Subcutaneous abdominal adipose tissue (tissue), 5 donors: ENCODE measurements around the gene EMCN.

Experiments
- H3K27ac ChIP-seq: one replicate; pipeline ENCODE4 v1.7.0; 2013; ENCODE audit warnings: low read depth, mild to moderate bottlenecking, inconsistent platforms, low read length, moderate library complexity
- H3K27me3 ChIP-seq, 5 donors: one replicate each; pipeline ENCODE4 v1.7.0; 2013; ENCODE audit warnings: low read length in 5 of 5, inconsistent platforms in 1 of 5; ENCODE audit not compliant: control insufficient read depth in 5 of 5, insufficient read depth in 4 of 5
- H3K36me3 ChIP-seq, 5 donors: one replicate each; pipeline ENCODE4 v1.7.0; 2013; ENCODE audit warnings: low read length in 5 of 5; ENCODE audit not compliant: control insufficient read depth in 5 of 5, insufficient read depth in 5 of 5
- H3K4me1 ChIP-seq, 5 donors: one replicate each; pipeline ENCODE4 v1.7.0; 2013; ENCODE audit warnings: low read length in 5 of 5, mild to moderate bottlenecking in 3 of 5, moderate library complexity in 1 of 5; ENCODE audit not compliant: control insufficient read depth in 5 of 5, insufficient read depth in 5 of 5
- H3K4me3 ChIP-seq, 5 donors: one replicate each; pipeline ENCODE4 v1.7.0; 2013; ENCODE audit warnings: low read length in 5 of 5, low read depth in 1 of 5
- H3K9ac ChIP-seq, 5 donors: one replicate each; pipeline ENCODE4 v1.7.0; 2013; ENCODE audit warnings: low read length in 5 of 5, mild to moderate bottlenecking in 4 of 5, moderate library complexity in 3 of 5
- H3K9me3 ChIP-seq, 5 donors: one replicate each; pipeline ENCODE4 v1.7.0; 2013; ENCODE audit warnings: low read length in 5 of 5; ENCODE audit not compliant: control insufficient read depth in 5 of 5
- donor health status: healthy.
- donor health status: healthy.
- donor health status: healthy.
- donor health status: healthy.
- donor health status: healthy.

EMCN gene

GRCh38 chr4:100517864-100518341, at the start of gene EMCN:
EMCN (minus strand) TSS chr4:100518022; CDS start chr4:100517914, 108 bp downstream.
- H3K27me3 ChIP-seq: peaks cover 0 to 2% (median 0%) of the 10 kb centered on the region in 5 donors
- peaks cover 0 to 12% (median 0%) of the 10 kb centered on the region in 5 donors for H3K4me1 ChIP-seq
- H3K9me3 ChIP-seq: no peaks in the 10 kb centered on the region
- peak within 1 kb of the TSS; percentile 43 for H3K27ac ChIP-seq
- H3K36me3 ChIP-seq: no peaks in the 10 kb centered on the region
- peak within 1 kb of the TSS in 3 of 5 donors; percentile 37 to 67 (median 59) for H3K9ac ChIP-seq
- H3K4me3 ChIP-seq: peak within 1 kb of the TSS; percentile 33 to 82 (median 58)

GRCh38 chr4:100566396-100566795, 48.6 kb upstream of the EMCN start:
- Histone ChIP-seq H3K27me3 (no peaks in the 10 kb centered on the region), H3K9ac (no peak overlapping the region), H3K4me3 (no peak overlapping the region), H3K36me3 (no peaks in the 10 kb centered on the region), H3K9me3 (peaks cover 0 to 2% (median 0%) of the 10 kb centered on the region in 5 donors), H3K27ac (no peak overlapping the region), H3K4me1 (no peaks in the 10 kb centered on the region)

- Histone ChIP-seq H3K9ac (no peak overlapping the region), H3K9me3 (no peaks in the 10 kb centered on the region), H3K27me3 (no peaks in the 10 kb centered on the region), H3K4me1 (peaks cover 0 to 2% (median 0%) of the 10 kb centered on the region in 5 donors), H3K36me3 (no peaks in the 10 kb centered on the region), H3K4me3 (no peak overlapping the region), H3K27ac (no peak overlapping the region)
Measured at GRCh38 chr4:100557306-100557705, 39.5 kb upstream of the EMCN start.

GRCh38 chr4:100555611-100556337, 38.0 kb upstream of the EMCN start:
- no peaks in the 10 kb centered on the region for H3K36me3 ChIP-seq

GRCh38 chr4:100548200-100548560, 30.4 kb upstream of the EMCN start:
- H3K9ac ChIP-seq: no peak overlapping the region
- H3K4me1 ChIP-seq: no peaks in the 10 kb centered on the region
- H3K4me3 ChIP-seq: no peak overlapping the region
- no peaks in the 10 kb centered on the region for H3K27me3 ChIP-seq
- H3K9me3 ChIP-seq: no peaks in the 10 kb centered on the region
- no peak overlapping the region for H3K27ac ChIP-seq
- H3K36me3 ChIP-seq: no peaks in the 10 kb centered on the region

More at GRCh38 chr4:100555611-100556337, 38.0 kb upstream of the EMCN start:
- H3K9ac ChIP-seq: no peak overlapping the region
- H3K27me3 ChIP-seq: no peaks in the 10 kb centered on the region
- no peak overlapping the region for H3K27ac ChIP-seq
- H3K4me1 ChIP-seq: peaks cover 0 to 2% (median 0%) of the 10 kb centered on the region in 5 donors
- no peak overlapping the region for H3K4me3 ChIP-seq
- H3K9me3 ChIP-seq: no peaks in the 10 kb centered on the region

- H3K27ac ChIP-seq: no peak overlapping the region
- H3K4me1 ChIP-seq: no peaks in the 10 kb centered on the region
- no peaks in the 10 kb centered on the region for H3K9me3 ChIP-seq
Measured at GRCh38 chr4:100547541-100548199, 29.8 kb upstream of the EMCN start.

GRCh38 chr4:100545427-100545826, 27.6 kb upstream of the EMCN start:
- Histone ChIP-seq H3K9me3 (no peaks in the 10 kb centered on the region), H3K27me3 (no peaks in the 10 kb centered on the region), H3K4me1 (no peaks in the 10 kb centered on the region), H3K36me3 (no peaks in the 10 kb centered on the region), H3K9ac (no peak overlapping the region), H3K27ac (no peak overlapping the region), H3K4me3 (no peak overlapping the region)

More at GRCh38 chr4:100547541-100548199, 29.8 kb upstream of the EMCN start:
- Histone ChIP-seq H3K4me3 (no peak overlapping the region), H3K36me3 (no peaks in the 10 kb centered on the region), H3K9ac (no peak overlapping the region), H3K27me3 (no peaks in the 10 kb centered on the region)

GRCh38 chr4:100540131-100540530, 22.3 kb upstream of the EMCN start:
- Histone ChIP-seq H3K9ac (no peak overlapping the region), H3K27me3 (no peaks in the 10 kb centered on the region), H3K9me3 (no peaks in the 10 kb centered on the region), H3K4me1 (peaks cover 0 to 3% (median 0%) of the 10 kb centered on the region in 5 donors), H3K27ac (no peak overlapping the region), H3K4me3 (no peak overlapping the region), H3K36me3 (no peaks in the 10 kb centered on the region)

GRCh38 chr4:100539706-100540105, 21.9 kb upstream of the EMCN start:
- H3K9me3 ChIP-seq: peaks cover 0 to 3% (median 0%) of the 10 kb centered on the region in 5 donors

GRCh38 chr4:100533741-100534140, 15.9 kb upstream of the EMCN start:
- Histone ChIP-seq H3K27ac (no peak overlapping the region), H3K27me3 (no peaks in the 10 kb centered on the region), H3K4me1 (peaks cover 0 to 2% (median 0%) of the 10 kb centered on the region in 5 donors), H3K9me3 (peaks cover 0 to 3% (median 0%) of the 10 kb centered on the region in 5 donors), H3K36me3 (no peaks in the 10 kb centered on the region), H3K9ac (no peak overlapping the region), H3K4me3 (no peak overlapping the region)

More at GRCh38 chr4:100539706-100540105, 21.9 kb upstream of the EMCN start:
- Histone ChIP-seq H3K27me3 (no peaks in the 10 kb centered on the region), H3K4me1 (peaks cover 0 to 3% (median 0%) of the 10 kb centered on the region in 5 donors), H3K36me3 (no peaks in the 10 kb centered on the region), H3K4me3 (no peak overlapping the region), H3K9ac (no peak overlapping the region), H3K27ac (no peak overlapping the region)
